Measurements from ENCODE around the gene ZNF438.

ZNF438 gene

DNA sequence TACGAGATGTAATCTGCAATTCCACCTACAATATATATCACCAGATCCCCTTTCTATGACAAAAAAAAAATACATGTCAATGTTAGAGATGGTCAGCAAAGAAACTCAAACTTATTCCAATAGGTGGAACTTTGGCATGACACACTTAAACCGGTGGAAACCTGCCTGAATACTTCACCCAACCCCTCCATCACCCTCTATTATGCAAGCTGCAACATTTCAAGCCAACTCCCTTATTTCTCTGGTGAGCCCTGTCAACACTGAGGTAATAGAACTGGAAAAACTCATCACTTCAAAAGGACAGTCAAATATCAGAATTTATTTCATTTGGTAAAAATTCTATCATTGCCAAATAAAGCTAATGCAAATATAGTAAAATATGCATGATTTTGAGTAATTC, 3.6 kb downstream of the ZNF438 start:
- TF ChIP-seq POLR2AphosphoS5 (IDR thresholded peaks at IDR 0.05; ENCODE audit: low read depth, low read length): no peak
- TF ChIP-seq TAF1 (IDR thresholded peaks at IDR 0.05; ENCODE audit: borderline replicate concordance, insufficient read depth, low read length): no peak

DNA sequence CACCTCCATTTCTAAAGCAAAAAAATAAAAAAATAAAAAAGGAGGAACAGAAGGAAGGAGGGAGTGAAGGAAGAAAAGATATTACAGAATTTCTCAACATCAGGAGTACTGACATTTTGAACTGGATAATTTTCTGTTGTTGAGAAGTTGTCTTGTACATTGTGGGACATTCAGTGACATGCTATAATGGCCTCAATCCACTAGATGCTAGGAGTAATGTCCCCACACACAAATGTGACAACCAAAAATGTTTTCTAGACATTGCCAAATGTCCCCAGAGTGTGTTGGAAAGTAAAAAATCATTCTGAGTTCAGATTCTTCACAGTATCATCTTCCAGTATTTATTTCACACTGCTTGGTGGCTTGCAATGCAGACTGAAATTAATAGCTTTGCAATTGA, 6.5 kb downstream of the ZNF438 start:
- TF ChIP-seq FOXP2 (optimal IDR thresholded peaks at IDR 0.05; ENCODE audit: borderline replicate concordance, extremely low read depth, extremely low read length, insufficient read depth): no peak
- TF ChIP-seq SIN3A (IDR thresholded peaks at IDR 0.05; ENCODE audit: borderline replicate concordance, insufficient read depth, low read length): no peak
- no peak for TF ChIP-seq POLR2AphosphoS5 (IDR thresholded peaks at IDR 0.05; ENCODE audit: low read depth, low read length)
- TF ChIP-seq, protein P1, sequence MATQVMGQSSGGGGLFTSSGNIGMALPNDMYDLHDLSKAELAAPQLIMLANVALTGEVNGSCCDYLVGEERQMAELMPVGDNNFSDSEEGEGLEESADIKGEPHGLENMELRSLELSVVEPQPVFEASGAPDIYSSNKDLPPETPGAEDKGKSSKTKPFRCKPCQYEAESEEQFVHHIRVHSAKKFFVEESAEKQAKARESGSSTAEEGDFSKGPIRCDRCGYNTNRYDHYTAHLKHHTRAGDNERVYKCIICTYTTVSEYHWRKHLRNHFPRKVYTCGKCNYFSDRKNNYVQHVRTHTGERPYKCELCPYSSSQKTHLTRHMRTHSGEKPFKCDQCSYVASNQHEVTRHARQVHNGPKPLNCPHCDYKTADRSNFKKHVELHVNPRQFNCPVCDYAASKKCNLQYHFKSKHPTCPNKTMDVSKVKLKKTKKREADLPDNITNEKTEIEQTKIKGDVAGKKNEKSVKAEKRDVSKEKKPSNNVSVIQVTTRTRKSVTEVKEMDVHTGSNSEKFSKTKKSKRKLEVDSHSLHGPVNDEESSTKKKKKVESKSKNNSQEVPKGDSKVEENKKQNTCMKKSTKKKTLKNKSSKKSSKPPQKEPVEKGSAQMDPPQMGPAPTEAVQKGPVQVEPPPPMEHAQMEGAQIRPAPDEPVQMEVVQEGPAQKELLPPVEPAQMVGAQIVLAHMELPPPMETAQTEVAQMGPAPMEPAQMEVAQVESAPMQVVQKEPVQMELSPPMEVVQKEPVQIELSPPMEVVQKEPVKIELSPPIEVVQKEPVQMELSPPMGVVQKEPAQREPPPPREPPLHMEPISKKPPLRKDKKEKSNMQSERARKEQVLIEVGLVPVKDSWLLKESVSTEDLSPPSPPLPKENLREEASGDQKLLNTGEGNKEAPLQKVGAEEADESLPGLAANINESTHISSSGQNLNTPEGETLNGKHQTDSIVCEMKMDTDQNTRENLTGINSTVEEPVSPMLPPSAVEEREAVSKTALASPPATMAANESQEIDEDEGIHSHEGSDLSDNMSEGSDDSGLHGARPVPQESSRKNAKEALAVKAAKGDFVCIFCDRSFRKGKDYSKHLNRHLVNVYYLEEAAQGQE (IDR thresholded peaks at IDR 0.05; ENCODE audit: insufficient read depth in 1 of 2, low read depth in 2 of 2, low read length in 2 of 2): no peak

DNA sequence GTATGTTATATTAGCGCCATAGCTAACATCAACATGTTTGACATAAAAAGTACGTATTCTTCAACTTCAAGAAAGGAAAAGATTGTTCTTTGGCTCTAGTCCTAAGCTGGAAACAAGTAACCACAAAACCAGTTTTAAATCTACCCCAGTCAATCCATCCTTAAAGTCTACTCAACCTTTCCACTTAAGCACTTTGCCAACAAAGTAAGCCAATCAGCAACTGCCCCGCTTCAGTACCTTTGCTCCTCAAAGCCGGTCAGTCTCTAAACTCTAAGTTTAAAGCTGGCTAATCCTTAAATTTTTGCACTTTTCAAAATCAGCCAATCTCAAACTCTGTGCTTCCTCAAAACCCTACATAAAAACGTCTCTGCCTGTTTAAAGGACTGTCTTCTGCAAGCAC, 8.1 kb downstream of the ZNF438 start:
- TF ChIP-seq SIN3A (IDR thresholded peaks at IDR 0.05; ENCODE audit: borderline replicate concordance, insufficient read depth, low read length): no peak

DNA sequence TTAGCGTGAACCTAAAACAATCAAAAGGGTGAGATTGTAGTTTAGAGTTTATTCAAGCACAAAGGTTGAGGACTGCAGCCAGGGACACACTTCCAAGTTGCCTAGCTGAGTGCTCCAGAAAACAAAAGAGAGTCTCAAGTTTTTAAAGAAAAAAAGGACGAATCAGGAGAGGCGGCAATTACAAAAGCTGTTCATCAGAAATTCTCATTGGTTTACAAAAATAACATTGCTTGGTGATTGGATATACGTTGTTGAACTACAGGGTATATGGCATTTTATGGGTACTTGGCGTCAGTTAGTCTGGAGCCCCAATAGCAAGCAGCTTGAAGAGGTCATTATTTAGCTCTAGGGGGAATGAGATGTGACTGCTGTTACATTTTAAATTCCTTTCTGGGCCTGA, 11.5 kb downstream of the ZNF438 start:
- TF ChIP-seq POLR2AphosphoS5 (IDR thresholded peaks at IDR 0.05; ENCODE audit: low read depth, low read length) (no peak), FOXP2 (optimal IDR thresholded peaks at IDR 0.05; ENCODE audit: borderline replicate concordance, extremely low read depth, extremely low read length, insufficient read depth) (no peak), SIN3A (IDR thresholded peaks at IDR 0.05; ENCODE audit: borderline replicate concordance, insufficient read depth, low read length) (no peak), TAF1 (IDR thresholded peaks at IDR 0.05; ENCODE audit: borderline replicate concordance, insufficient read depth, low read length) (no peak)
- TF ChIP-seq, protein P1 (IDR thresholded peaks at IDR 0.05; ENCODE audit: insufficient read depth in 1 of 2, low read depth in 2 of 2, low read length in 2 of 2): no peak

DNA sequence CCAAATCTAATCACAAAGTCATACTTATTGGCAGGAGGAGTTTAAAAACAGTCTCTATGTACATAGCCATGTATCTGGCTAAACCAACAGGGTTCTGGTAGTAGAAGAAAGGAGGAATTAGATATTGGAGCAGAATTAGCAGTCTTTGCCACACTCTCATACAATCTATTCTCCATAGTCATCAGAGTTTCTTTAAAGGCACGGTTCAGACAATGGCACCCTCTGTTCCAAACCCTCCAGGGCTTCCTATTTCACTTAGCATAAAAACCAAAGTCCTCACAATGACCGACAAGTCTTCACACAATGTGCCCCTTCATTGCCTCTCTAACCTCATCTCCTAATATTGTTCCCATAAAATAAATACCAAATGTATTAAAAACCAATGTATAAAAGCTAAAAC, 12.7 kb downstream of the ZNF438 start:
- TF ChIP-seq, protein P1 (IDR thresholded peaks at IDR 0.05; ENCODE audit: insufficient read depth in 1 of 2, low read depth in 2 of 2, low read length in 2 of 2): no peak
- no peak for TF ChIP-seq TAF1 (IDR thresholded peaks at IDR 0.05; ENCODE audit: borderline replicate concordance, insufficient read depth, low read length)

DNA sequence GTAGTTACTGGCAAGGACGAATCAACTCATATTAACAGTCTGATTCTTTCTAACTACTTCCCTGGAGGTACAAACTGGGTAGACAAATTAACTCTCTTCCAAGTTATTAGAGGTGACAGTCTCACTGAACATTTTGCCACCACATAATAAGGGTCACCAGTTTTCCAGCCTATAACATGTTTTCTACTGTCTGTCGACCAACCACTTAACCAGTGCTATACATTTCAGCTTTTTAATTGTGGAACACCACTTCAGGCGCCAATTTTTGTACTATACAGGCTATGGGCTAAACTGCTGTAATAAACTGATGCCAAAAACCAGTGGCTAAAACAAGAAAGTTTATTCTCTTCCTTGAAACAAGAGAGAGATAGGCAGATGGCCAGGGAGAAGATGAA, 13.3 kb downstream of the ZNF438 start:
- TF ChIP-seq, protein P1 (IDR thresholded peaks at IDR 0.05; ENCODE audit: insufficient read depth in 1 of 2, low read depth in 2 of 2, low read length in 2 of 2): no peak
- TF ChIP-seq SIN3A (IDR thresholded peaks at IDR 0.05; ENCODE audit: borderline replicate concordance, insufficient read depth, low read length) (no peak), POLR2AphosphoS5 (IDR thresholded peaks at IDR 0.05; ENCODE audit: low read depth, low read length) (no peak), FOXP2 (optimal IDR thresholded peaks at IDR 0.05; ENCODE audit: borderline replicate concordance, extremely low read depth, extremely low read length, insufficient read depth) (no peak), TAF1 (IDR thresholded peaks at IDR 0.05; ENCODE audit: borderline replicate concordance, insufficient read depth, low read length) (no peak)
